Ovary (tissue), 9 donors: ENCODE data around the gene PRR15L. TPM values are rescaled to one million over a fixed set of nuclear protein-coding genes. Genes with fewer than 3 reads are reported as not detected.

Experiments used
- DNase-seq, 5 donors: peaks; one replicate each; pipeline ENCODE4 v3.0.0-alpha.2; 2019 to 2020
- H3K27ac ChIP-seq, 2 donors: fragments of 200-600 bp; one replicate each; pipeline versions ENCODE4 v1.5.1 to v1.8.0; 2019 to 2022
- H3K27me3 ChIP-seq: fragments of 200-600 bp; one replicate; pipeline ENCODE4 v1.8.0; 2022
- H3K36me3 ChIP-seq: fragments of 200-600 bp; sonication (generic); one replicate; pipeline ENCODE4 v1.5.1; 2019
- H3K4me1 ChIP-seq: one replicate; pipeline ENCODE4 v1.8.1; 2013; ENCODE audit warnings: mild to moderate bottlenecking, moderate library complexity; ENCODE audit not compliant: insufficient read depth
- H3K4me3 ChIP-seq: fragments of 200-600 bp; sonication (generic); one replicate; pipeline ENCODE4 v1.5.1; 2017
- H3K9me3 ChIP-seq, 2 donors: fragments of 200-600 bp in 1 of 2; sonication (generic) in 1 of 2; one replicate each; pipeline versions ENCODE4 v1.5.1 to v1.8.1; 2013 to 2019; ENCODE audit warnings: mild to moderate bottlenecking in 1 of 2, moderate library complexity in 1 of 2
- POLR2A ChIP-seq: fragments of 450-650 bp; IDR thresholded peaks from one replicate; pipeline ENCODE4 v1.6.1; 2017; ENCODE audit warnings: antibody characterized with exemption, mild to moderate bottlenecking, moderate library complexity
- WGBS, 3 donors: extraction: QIAGEN DNeasy Blood & Tissue Kit in 1 of 3; methylation state at CpG; one replicate each; pipeline versions ENCODE4 v1.1.5 to v1.1.7; 2013 to 2017; 5-methylcytosine and 5-hydroxymethylcytosine counted together
- intact Hi-C, 4 donors: fragments of 100-400 bp; cut with DNase I; formaldehyde crosslinking; loops; one replicate each; pipeline versions ENCODE4 v1.11.0 to v1.15.1; 2022 to 2023
- polyA plus RNA-seq, 2 donors: library from polyadenylated mRNA; stranded (reverse); fragments of 200-250 nt in 1 of 2; fragments of 350-450 nt in 1 of 2; fragmentation: Illumina TruSeq in 1 of 2; extraction: RNeasy Lipid Tissue Mini Kit (QIAGEN cat#74804) in 1 of 2; gene quantifications; one replicate each; pipeline ENCODE4 v1.2.3, GENCODE V29; 2013 to 2014
- total RNA-seq, 7 donors: library from RNA; depleted of rRNA in 2 of 7; stranded (reverse); fragments of >200 nt in 2 of 7; fragmentation: NEBNext Ultra II Directional in 3 of 7; extraction: Animal tissue kit (Norgen Biotek cat#: 25700) in 3 of 7; gene quantifications; one replicate each; pipeline versions ENCODE4 v1.1.0 to v1.2.4, GENCODE V29; 2016 to 2023
- donor health status: DM: no; HTN: no; CAD: no; lungs with moderate emphysema.
- donor health status: DM: no; HTN: no; CAD: no.
- donor health status: Bipolar disorder and iron deficiency.
- donor health status: DM: yes; HTN: yes; CAD: no.
- donor health status: DM: no; HTN: no; CAD: no.
- donor health status: DM: yes; HTN: yes; CAD: no.

The PRR15L gene
- total and polyA plus RNA-seq, 9 donors, result 0.16 to 22.3 (median 0.38) TPM

DNA sequence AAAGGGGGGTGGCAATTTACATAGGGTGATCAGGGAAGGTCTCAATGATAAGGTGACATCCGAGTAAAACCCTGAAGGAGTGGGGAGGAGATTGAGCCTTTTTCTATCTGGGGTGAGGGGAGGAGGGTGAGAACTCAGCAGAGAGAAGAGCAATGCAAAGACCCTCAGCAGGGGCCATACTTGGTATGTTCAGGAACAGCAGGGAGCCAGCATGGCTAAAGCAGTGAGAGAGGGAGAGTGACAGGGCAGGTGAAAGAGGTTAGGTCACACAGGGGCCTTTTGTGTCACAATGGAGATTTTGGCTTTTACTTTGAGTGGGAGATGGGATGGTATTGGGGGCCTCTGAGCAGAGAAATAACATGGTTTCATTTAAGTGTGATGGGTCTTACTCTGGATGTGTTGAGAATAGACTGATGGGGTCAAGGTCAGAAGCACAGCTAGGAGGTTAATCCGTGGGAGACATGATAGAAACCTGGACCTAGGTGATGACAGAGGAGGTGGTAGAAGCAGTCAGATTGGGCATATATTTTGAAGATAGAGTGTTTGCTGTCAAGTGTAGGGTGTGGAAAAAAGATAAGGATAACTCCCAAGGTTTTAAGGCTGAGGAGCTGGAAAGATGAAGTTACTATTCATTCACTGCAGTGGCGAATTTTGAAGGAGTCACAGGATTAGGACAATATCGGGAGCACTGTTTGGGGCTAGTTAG is 55.5 kb downstream of the PRR15L start:
- Histone ChIP-seq H3K4me1 (peaks cover 21% of the 10 kb centered on the region), H3K27ac (no peak overlapping the region), H3K4me3 (no peak overlapping the region), H3K36me3 (no peaks in the 10 kb centered on the region), H3K9me3 (no peaks in the 10 kb centered on the region), H3K27me3 (no peaks in the 10 kb centered on the region)
- no peak for DNase-seq
- WGBS, 3 donors, result 61 to 68% (median 67%) methylated on average over 4 of the region's 4 CpGs
- intact Hi-C loops, result no loop called here
- no peak for TF ChIP-seq POLR2A

Other genes starting within 250 kb of the PRR15L start
- 1 to 10 TPM in 1 of 7 donors, under 1 TPM in 5, not detected in 1; 0.20 to 1.4 (median 0.33) TPM for gene TBX21, start 224.6 kb downstream of the PRR15L start, total RNA-seq
- under 1 TPM; 0.12 to 0.70 TPM for gene TBX21, start 224.6 kb downstream of the PRR15L start, polyA plus RNA-seq
- 10 to 100 TPM in 5 of 7 donors, 1 to 10 TPM in 2; 6.4 to 18.0 (median 14.4) TPM for gene OSBPL7, start 136.1 kb downstream of the PRR15L start, total RNA-seq
- gene OSBPL7, start 136.1 kb downstream of the PRR15L start, polyA plus RNA-seq, result 1 to 10 TPM; 6.1 to 9.6 TPM
- gene MRPL10, start 126.3 kb downstream of the PRR15L start, total RNA-seq, result 10 to 100 TPM; 30.4 to 59.5 (median 48.4) TPM
- gene MRPL10, start 126.3 kb downstream of the PRR15L start, polyA plus RNA-seq, result 10 to 100 TPM; 55.9 to 64.4 TPM
- 10 to 100 TPM in 1 of 7 donors, 1 to 10 TPM in 3, under 1 TPM in 3; 0.35 to 17.1 (median 1.2) TPM for gene LRRC46, start 126.2 kb downstream of the PRR15L start, total RNA-seq
- 1 to 10 TPM in 1 of 2 donors, under 1 TPM in 1; 0.31 to 1.6 TPM for gene LRRC46, start 126.2 kb downstream of the PRR15L start, polyA plus RNA-seq
- gene SCRN2, start 116.6 kb downstream of the PRR15L start, total RNA-seq, result 10 to 100 TPM; 25.4 to 43.9 (median 36.8) TPM
- gene SCRN2, start 116.6 kb downstream of the PRR15L start, polyA plus RNA-seq, result 10 to 100 TPM in 1 of 2 donors, 1 to 10 TPM in 1; 5.6 to 45.5 TPM
- gene SP6, start 106.7 kb downstream of the PRR15L start, total RNA-seq, result 1 to 10 TPM in 5 of 7 donors, under 1 TPM in 2; 0.66 to 4.3 (median 1.3) TPM
- 1 to 10 TPM in 1 of 2 donors, under 1 TPM in 1; 0.25 to 1.1 TPM for gene SP6, start 106.7 kb downstream of the PRR15L start, polyA plus RNA-seq
- 10 to 100 TPM in 5 of 7 donors, 1 to 10 TPM in 2; 2.6 to 22.5 (median 14.6) TPM for gene SP2, start 61.6 kb downstream of the PRR15L start, total RNA-seq
- 10 to 100 TPM; 15.0 to 19.4 TPM for gene SP2, start 61.6 kb downstream of the PRR15L start, polyA plus RNA-seq
- 10 to 100 TPM in 6 of 7 donors, 1 to 10 TPM in 1; 9.5 to 26.5 (median 21.8) TPM for gene PNPO, start 16.3 kb downstream of the PRR15L start, total RNA-seq
- 10 to 100 TPM in 1 of 2 donors, 1 to 10 TPM in 1; 6.1 to 32.4 TPM for gene PNPO, start 16.3 kb downstream of the PRR15L start, polyA plus RNA-seq
- 100 to 1,000 TPM; 125 to 197 (median 144) TPM for gene CDK5RAP3, start 13.2 kb upstream of the PRR15L start, total RNA-seq
- 100 to 1,000 TPM; 138 to 162 TPM for gene CDK5RAP3, start 13.2 kb upstream of the PRR15L start, polyA plus RNA-seq
- 10 to 100 TPM in 5 of 7 donors, 1 to 10 TPM in 2; 1.7 to 36.2 (median 12.1) TPM for gene COPZ2, start 79.9 kb upstream of the PRR15L start, total RNA-seq
- gene COPZ2, start 79.9 kb upstream of the PRR15L start, polyA plus RNA-seq, result 10 to 100 TPM; 12.1 to 58.1 TPM
- gene NFE2L1, start 90.5 kb upstream of the PRR15L start, total RNA-seq, result 100 to 1,000 TPM in 6 of 7 donors, 10 to 100 TPM in 1; 80.0 to 214 (median 165) TPM
- 100 to 1,000 TPM; 150 to 577 TPM for gene NFE2L1, start 90.5 kb upstream of the PRR15L start, polyA plus RNA-seq
- 10 to 100 TPM; 35.4 to 83.5 (median 70.0) TPM for gene CBX1, start 143.6 kb upstream of the PRR15L start, total RNA-seq
- 100 to 1,000 TPM in 1 of 2 donors, 10 to 100 TPM in 1; 68.3 to 106 TPM for gene CBX1, start 143.6 kb upstream of the PRR15L start, polyA plus RNA-seq
- 10 to 100 TPM in 5 of 7 donors, 1 to 10 TPM in 2; 7.1 to 21.3 (median 14.1) TPM for gene SNX11, start 149.9 kb upstream of the PRR15L start, total RNA-seq
- gene SNX11, start 149.9 kb upstream of the PRR15L start, polyA plus RNA-seq, result 10 to 100 TPM in 1 of 2 donors, 1 to 10 TPM in 1; 8.5 to 18.5 TPM